ENCODE measurements around the gene FRMD4A. TPM values are rescaled to one million over a fixed set of nuclear protein-coding genes. Genes with fewer than 3 reads are reported as not detected.

The FRMD4A gene
- total RNA-seq, 2 donors from 2014 or later, result 18.9 to 46.1 TPM

GRCh38 chr10:13684252-13684791 is 646.4 kb downstream of the FRMD4A start:
- no peaks in the 10 kb centered on the region for H3K36me3 ChIP-seq (replicated peaks in 1 of 2; ENCODE audit: insufficient read depth in 1 of 2, low read depth in 2 of 2)
- 77 to 78% methylated on average over 17 of the region's 17 CpGs for WGBS, 2 donors
- no peaks in the 10 kb centered on the region for H3K9me3 ChIP-seq
- DNase-seq, result peak; percentile 25 to 45 (median 31)
- H3K27me3 ChIP-seq, result no peaks in the 10 kb centered on the region
- peak overlapping the region in 3 of 4 donors; percentile 14 to 38 (median 38) for H3K27ac ChIP-seq
- no peak overlapping the region for H3K4me3 ChIP-seq
- peaks cover 25% of the 10 kb centered on the region for H3K4me1 ChIP-seq
- intact Hi-C loops (cut with DNase I), result no loop called here
- ATAC-seq, result peak; percentile 58
- TF ChIP-seq, protein P1, sequence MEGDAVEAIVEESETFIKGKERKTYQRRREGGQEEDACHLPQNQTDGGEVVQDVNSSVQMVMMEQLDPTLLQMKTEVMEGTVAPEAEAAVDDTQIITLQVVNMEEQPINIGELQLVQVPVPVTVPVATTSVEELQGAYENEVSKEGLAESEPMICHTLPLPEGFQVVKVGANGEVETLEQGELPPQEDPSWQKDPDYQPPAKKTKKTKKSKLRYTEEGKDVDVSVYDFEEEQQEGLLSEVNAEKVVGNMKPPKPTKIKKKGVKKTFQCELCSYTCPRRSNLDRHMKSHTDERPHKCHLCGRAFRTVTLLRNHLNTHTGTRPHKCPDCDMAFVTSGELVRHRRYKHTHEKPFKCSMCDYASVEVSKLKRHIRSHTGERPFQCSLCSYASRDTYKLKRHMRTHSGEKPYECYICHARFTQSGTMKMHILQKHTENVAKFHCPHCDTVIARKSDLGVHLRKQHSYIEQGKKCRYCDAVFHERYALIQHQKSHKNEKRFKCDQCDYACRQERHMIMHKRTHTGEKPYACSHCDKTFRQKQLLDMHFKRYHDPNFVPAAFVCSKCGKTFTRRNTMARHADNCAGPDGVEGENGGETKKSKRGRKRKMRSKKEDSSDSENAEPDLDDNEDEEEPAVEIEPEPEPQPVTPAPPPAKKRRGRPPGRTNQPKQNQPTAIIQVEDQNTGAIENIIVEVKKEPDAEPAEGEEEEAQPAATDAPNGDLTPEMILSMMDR (IDR thresholded peaks at IDR 0.05), result no peak
- TF ChIP-seq POLR2A (IDR thresholded peaks at IDR 0.05), result no peak

- DNase-seq (no peak), ATAC-seq (no peak)
- TF ChIP-seq, protein P1 (IDR thresholded peaks at IDR 0.05), result no peak
- TF ChIP-seq POLR2A (IDR thresholded peaks at IDR 0.05), result no peak
- H3K27ac ChIP-seq, result no peak overlapping the region
- peaks cover 25% of the 10 kb centered on the region for H3K4me1 ChIP-seq
- intact Hi-C loops (cut with DNase I), result no loop called here
- no peaks in the 10 kb centered on the region for H3K27me3 ChIP-seq
- no peaks in the 10 kb centered on the region for H3K36me3 ChIP-seq (replicated peaks in 1 of 2; ENCODE audit: insufficient read depth in 1 of 2, low read depth in 2 of 2)
- no peaks in the 10 kb centered on the region for H3K9me3 ChIP-seq
- WGBS, 2 donors, result 94 to 98% methylated on average over 12 to 13 of the region's 13 CpGs
- H3K4me3 ChIP-seq, result no peak overlapping the region
These were observed 647.7 kb downstream of the FRMD4A start for GRCh38 chr10:13683017-13683416.

DNA sequence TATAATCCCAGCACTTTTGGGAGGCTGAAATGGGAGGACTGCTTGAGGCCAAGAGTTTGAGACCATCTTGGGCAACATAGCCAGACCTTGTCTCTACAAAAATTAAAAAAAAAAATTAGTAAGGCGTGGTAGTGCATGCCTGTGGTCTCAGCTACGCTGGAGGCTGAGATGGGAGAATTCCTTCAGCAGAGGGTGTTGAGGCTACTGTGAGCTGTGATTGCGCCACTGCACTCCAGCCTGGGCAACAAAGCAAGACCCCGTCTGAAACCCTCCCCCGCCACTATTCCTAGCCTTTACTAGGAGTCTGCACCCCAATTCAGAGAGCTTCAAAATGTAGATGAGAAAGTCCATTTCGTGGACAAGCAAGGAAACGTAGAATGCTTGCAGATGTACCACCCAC is 648.8 kb downstream of the FRMD4A start:
- peaks cover 24% of the 10 kb centered on the region for H3K4me1 ChIP-seq
- TF ChIP-seq POLR2A (IDR thresholded peaks at IDR 0.05), result no peak
- H3K27me3 ChIP-seq, result no peaks in the 10 kb centered on the region
- H3K9me3 ChIP-seq, result no peaks in the 10 kb centered on the region
- no peak overlapping the region for H3K4me3 ChIP-seq
- intact Hi-C loops (cut with DNase I), result no loop called here
- ATAC-seq (no peak), DNase-seq (no peak)
- WGBS, 2 donors, result 79 to 85% methylated on average over 7 of the region's 7 CpGs
- H3K27ac ChIP-seq, result no peak overlapping the region
- H3K36me3 ChIP-seq (replicated peaks in 1 of 2; ENCODE audit: insufficient read depth in 1 of 2, low read depth in 2 of 2), result no peaks in the 10 kb centered on the region

DNA sequence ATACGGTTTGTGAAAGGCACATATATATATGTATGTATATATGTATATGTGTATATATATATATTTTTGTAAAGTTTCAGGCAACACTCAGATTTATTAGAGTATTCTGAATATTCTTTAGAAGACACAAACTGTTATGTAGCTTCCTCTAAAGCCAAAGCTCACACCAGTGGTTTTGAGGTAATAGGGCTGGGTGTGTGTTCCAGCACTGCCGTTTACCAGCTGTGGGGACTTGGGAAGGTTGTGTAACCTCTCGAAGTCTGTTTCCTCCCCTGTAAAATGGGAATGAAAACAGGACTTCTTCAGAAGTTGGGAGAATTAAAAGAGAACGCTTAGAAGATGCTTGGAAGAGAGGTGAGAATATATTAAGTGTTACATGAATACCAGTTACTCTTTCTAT is 649.2 kb downstream of the FRMD4A start:
- Histone ChIP-seq H3K4me3 (no peak overlapping the region), H3K27ac (no peak overlapping the region), H3K36me3 (replicated peaks in 1 of 2; ENCODE audit: insufficient read depth in 1 of 2, low read depth in 2 of 2) (no peaks in the 10 kb centered on the region), H3K9me3 (no peaks in the 10 kb centered on the region), H3K27me3 (no peaks in the 10 kb centered on the region), H3K4me1 (peaks cover 20% of the 10 kb centered on the region)
- intact Hi-C loops (cut with DNase I), result no loop called here
- 48 to 57% methylated on average over 4 of the region's 4 CpGs for WGBS, 2 donors
- no peak for TF ChIP-seq POLR2A (IDR thresholded peaks at IDR 0.05)
- TF ChIP-seq, protein P1 (IDR thresholded peaks at IDR 0.05), result no peak
- DNase-seq (no peak), ATAC-seq (no peak)

DNA sequence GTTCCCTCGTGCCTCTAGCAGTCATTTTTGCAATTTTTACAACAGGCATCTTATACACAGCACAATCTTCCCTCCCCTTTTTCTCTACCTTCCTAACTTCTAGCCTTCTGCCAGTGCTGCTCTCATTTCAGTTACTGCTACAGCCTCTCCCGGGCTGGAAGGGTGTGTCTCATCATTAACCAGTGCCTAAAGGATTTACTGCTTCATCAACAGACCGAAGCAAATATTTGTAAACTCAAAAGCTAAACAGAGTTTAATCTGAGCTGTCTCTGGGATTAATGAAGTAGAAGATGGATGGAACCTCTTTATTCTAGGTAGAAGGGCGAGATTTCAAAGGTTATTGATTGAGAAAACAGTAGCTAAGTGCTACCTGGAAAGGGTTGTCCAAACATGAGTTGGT is 649.6 kb downstream of the FRMD4A start:
- Histone ChIP-seq H3K27ac (no peak overlapping the region), H3K4me3 (no peak overlapping the region), H3K36me3 (replicated peaks in 1 of 2; ENCODE audit: insufficient read depth in 1 of 2, low read depth in 2 of 2) (no peaks in the 10 kb centered on the region), H3K4me1 (peaks cover 19% of the 10 kb centered on the region), H3K9me3 (no peaks in the 10 kb centered on the region), H3K27me3 (no peaks in the 10 kb centered on the region)
- 41 to 43% methylated on average over 4 of the region's 4 CpGs for WGBS, 2 donors
- intact Hi-C loops (cut with DNase I), result no loop called here
- ATAC-seq (peak; percentile 22), DNase-seq (no peak)
- TF ChIP-seq, protein P1 (IDR thresholded peaks at IDR 0.05), result no peak
- TF ChIP-seq POLR2A (IDR thresholded peaks at IDR 0.05), result no peak
